Aorta (tissue), 5 donors: ENCODE measurements around the gene PFKFB4. TPM values are rescaled to one million over a fixed set of nuclear protein-coding genes. Genes with fewer than 3 reads are reported as not detected.
A peak's percentile ranks its signal among the peaks of the same experiment; 100 is the strongest.
"Not testable (repeated sequence)": the region's sequence is repeated elsewhere in the genome, so short reads cannot be mapped to it uniquely, and the experiment has no call there.

ENCODE experiments used
- ATAC-seq: fragments of 200-7000 bp; cut with Tn5 transposase; one replicate; pipeline ENCODE4 v1.9.1; 2022; ENCODE audit warnings: moderate library complexity; ENCODE audit not compliant: low FRiP score
- DNase-seq, 2 donors: peaks; one replicate each; pipeline ENCODE4 v3.0.0-alpha.2; 2020
- H3K27ac ChIP-seq, 2 donors: one replicate each; pipeline ENCODE4 v1.5.1; 2013; ENCODE audit warnings: low read length in 2 of 2, mild to moderate bottlenecking in 2 of 2, moderate library complexity in 2 of 2, control low read depth in 1 of 2, inconsistent platforms in 1 of 2, low read depth in 1 of 2
- H3K27me3 ChIP-seq, 2 donors: one replicate each; pipeline ENCODE4 v1.6.1; 2013; ENCODE audit warnings: control low read depth in 1 of 2, low read length in 1 of 2, mild to moderate bottlenecking in 1 of 2, moderate library complexity in 1 of 2; ENCODE audit not compliant: insufficient read depth in 2 of 2, control insufficient read depth in 1 of 2
- H3K36me3 ChIP-seq, 2 donors: one replicate each; pipeline ENCODE4 v1.6.1; 2013; ENCODE audit warnings: control low read depth in 1 of 2, low read length in 1 of 2, mild to moderate bottlenecking in 1 of 2; ENCODE audit not compliant: insufficient read depth in 2 of 2, control insufficient read depth in 1 of 2
- H3K4me1 ChIP-seq, 2 donors: one replicate each; pipeline ENCODE4 v1.6.1; 2013; ENCODE audit warnings: low read length in 2 of 2, control low read depth in 1 of 2, mild to moderate bottlenecking in 1 of 2, moderate library complexity in 1 of 2; ENCODE audit not compliant: insufficient read depth in 2 of 2, control insufficient read depth in 1 of 2
- H3K4me3 ChIP-seq, 2 donors: one replicate each; pipeline ENCODE4 v1.5.1; 2013; ENCODE audit warnings: low read length in 2 of 2, control low read depth in 1 of 2, mild to moderate bottlenecking in 1 of 2
- H3K9me3 ChIP-seq: one replicate; pipeline ENCODE4 v1.6.1; 2013; ENCODE audit warnings: mild to moderate bottlenecking, low read length; ENCODE audit not compliant: control insufficient read depth
- WGBS, 2 donors: extraction: QIAGEN DNeasy Blood & Tissue Kit; methylation state at CpG; one replicate each; pipeline ENCODE4 v1.1.7; 2013; 5-methylcytosine and 5-hydroxymethylcytosine counted together
- intact Hi-C, 2 donors: fragments of 100-400 bp; cut with DNase I; formaldehyde crosslinking; loops; one replicate each; pipeline versions ENCODE4 v1.14.2 to v1.15.0; 2022
- polyA plus RNA-seq, 2 donors: library from polyadenylated mRNA; stranded (reverse); fragments of 200-250 nt; gene quantifications; one replicate each; pipeline ENCODE4 v1.2.3, GENCODE V29; 2013
- total RNA-seq, 2 donors: library from RNA; stranded (reverse); fragmentation: NEBNext Ultra II Directional; extraction: Animal tissue kit (Norgen Biotek cat#: 25700); gene quantifications; one replicate each; pipeline ENCODE4 v1.2.1, GENCODE V29; 2021
- donor health status: healthy with polysubstance abuse.
- donor health status: Bipolar disorder and iron deficiency.
- donor health status: DM: no; HTN: no; CAD: no.
- donor health status: DM: no; HTN: no; CAD: no.
- donor health status: DM: yes; HTN: yes; CAD: no.

PFKFB4 gene
- total and polyA plus RNA-seq, 4 donors = 2.8 to 14.6 (median 6.4) TPM

GRCh38 chr3:48555949-48556795, 431 bp downstream of the PFKFB4 start:
- no peaks in the 10 kb centered on the region for H3K36me3 ChIP-seq
- no peaks in the 10 kb centered on the region for H3K27me3 ChIP-seq
- intact Hi-C loops = loop anchor here in 1 of 2 donors (5.0 kb wide), 1 partner anchor 41 kb away; the partner anchor contains the start of gene COL7A1
- peaks cover 0 to 3% of the 10 kb centered on the region in 2 donors for H3K4me1 ChIP-seq
- ATAC-seq (no peak), DNase-seq (no peak)
- H3K4me3 ChIP-seq = peak overlapping the region; percentile 12 to 47
- no peaks in the 10 kb centered on the region for H3K9me3 ChIP-seq
- no peak overlapping the region for H3K27ac ChIP-seq
- WGBS, 2 donors = 15 to 17% methylated on average over 26 to 29 of the region's 29 CpGs

GRCh38 chr3:48555231-48555948, 1.2 kb downstream of the PFKFB4 start:
- WGBS, 2 donors = 91 to 92% methylated on average over 10 of the region's 10 CpGs
- ATAC-seq (no peak), DNase-seq (no peak)
- Histone ChIP-seq H3K9me3 (no peaks in the 10 kb centered on the region), H3K27me3 (no peaks in the 10 kb centered on the region), H3K27ac (no peak overlapping the region), H3K36me3 (no peaks in the 10 kb centered on the region), H3K4me3 (no peak overlapping the region), H3K4me1 (peaks cover 0 to 3% of the 10 kb centered on the region in 2 donors)
- intact Hi-C loops = loop anchor here in 1 of 2 donors (5.0 kb wide), 1 partner anchor 42 kb away; the partner anchor contains the start of gene COL7A1

- intact Hi-C loops = no loop called here
- Histone ChIP-seq H3K36me3 (no peaks in the 10 kb centered on the region), H3K27ac (no peak overlapping the region), H3K4me3 (no peak overlapping the region), H3K4me1 (no peaks in the 10 kb centered on the region), H3K27me3 (no peaks in the 10 kb centered on the region), H3K9me3 (no peaks in the 10 kb centered on the region)
- WGBS, 2 donors = 85 to 86% methylated on average over 14 of the region's 14 CpGs
- DNase-seq = no peak
- no peak for ATAC-seq
Measured at GRCh38 chr3:48553886-48554845, 2.4 kb downstream of the PFKFB4 start.

GRCh38 chr3:48553361-48553760, 3.2 kb downstream of the PFKFB4 start:
- Histone ChIP-seq H3K27ac (no peak overlapping the region), H3K9me3 (no peaks in the 10 kb centered on the region), H3K27me3 (no peaks in the 10 kb centered on the region), H3K4me1 (no peaks in the 10 kb centered on the region), H3K4me3 (no peak overlapping the region), H3K36me3 (no peaks in the 10 kb centered on the region)
- intact Hi-C loops = no loop called here
- DNase-seq (no peak), ATAC-seq (no peak)
- whole genome bisulfite sequencing, 2 donors = 93% methylated on average over 5 of the region's 5 CpGs

- intact Hi-C loops = no loop called here
- no peak for ATAC-seq
Measured at GRCh38 chr3:48552111-48552951, 4.3 kb downstream of the PFKFB4 start.

GRCh38 chr3:48551651-48552050, 5.0 kb downstream of the PFKFB4 start:
- H3K27me3 ChIP-seq, DNase-seq, intact Hi-C loops, H3K4me1 ChIP-seq, H3K36me3 ChIP-seq, H3K9me3 ChIP-seq, H3K4me3 ChIP-seq, H3K27ac ChIP-seq, ATAC-seq: not testable (repeated sequence)
- 93 to 94% methylated on average over 7 of the region's 7 CpGs for WGBS, 2 donors

More at GRCh38 chr3:48552111-48552951, 4.3 kb downstream of the PFKFB4 start:
- Histone ChIP-seq H3K36me3 (no peaks in the 10 kb centered on the region), H3K9me3 (no peaks in the 10 kb centered on the region), H3K4me3 (no peak overlapping the region), H3K27me3 (no peaks in the 10 kb centered on the region), H3K4me1 (no peaks in the 10 kb centered on the region), H3K27ac (no peak overlapping the region)
- WGBS, 2 donors = 87 to 93% methylated on average over 14 of the region's 14 CpGs
- no peak for DNase-seq

GRCh38 chr3:48548729-48549705, 7.6 kb downstream of the PFKFB4 start:
- H3K4me3 ChIP-seq = no peak overlapping the region
- H3K27me3 ChIP-seq = no peaks in the 10 kb centered on the region
- intact Hi-C loops = loop anchor here (1.0 to 10.0 kb wide), 4 partner anchors 42 to 274 kb away; no protein-coding TSS in a partner anchor
- H3K4me1 ChIP-seq = no peaks in the 10 kb centered on the region
- 67 to 70% methylated on average over 10 of the region's 10 CpGs for WGBS, 2 donors
- ATAC-seq (peak; percentile 93), DNase-seq (peak; percentile 91 to 95)
- H3K9me3 ChIP-seq = no peaks in the 10 kb centered on the region
- H3K36me3 ChIP-seq = peaks cover 0 to 3% of the 10 kb centered on the region in 2 donors
- H3K27ac ChIP-seq = no peak overlapping the region
